NB4 (cell line): ENCODE results near the gene MTX3.

Experiments
- CTCF ChIP-seq: IDR thresholded peaks from one replicate; pipeline ENCODE4 v1.5.1; 2012; ENCODE audit warnings: low read depth, low read length
- POLR2A ChIP-seq: IDR thresholded peaks from 2 replicates; pipeline ENCODE4 v1.6.1; 2011; ENCODE audit warnings: mild to moderate bottlenecking; ENCODE audit not compliant: insufficient read length; ENCODE audit errors: extremely low read depth

GRCh38 chr5:79983618-79984017, 7.4 kb downstream of the MTX3 start:
- no peak for TF ChIP-seq CTCF
- TF ChIP-seq POLR2A, result no peak
